Ammon's horn (tissue), 1 donor: Measurements from ENCODE around the gene U2AF2.

ENCODE experiments used
- DNase-seq: peaks from one replicate; pipeline ENCODE4 v3.0.0-alpha.2; 2016; ENCODE audit warnings: low spot score

U2AF2 gene

GRCh38 chr19:55658846-55659459 lies 4.1 kb downstream of the U2AF2 start:
- no peak for DNase-seq

GRCh38 chr19:55659822-55660221 lies 5.0 kb downstream of the U2AF2 start:
- no peak for DNase-seq

GRCh38 chr19:55660404-55660803 lies 5.6 kb downstream of the U2AF2 start:
- DNase-seq: no peak

GRCh38 chr19:55660991-55661390 lies 6.2 kb downstream of the U2AF2 start:
- no peak for DNase-seq

- DNase-seq: no peak
Measured at GRCh38 chr19:55661826-55662225, 7.0 kb downstream of the U2AF2 start.

GRCh38 chr19:55663846-55664536 lies 9.2 kb downstream of the U2AF2 start:
- DNase-seq: no peak

- no peak for DNase-seq
Measured at GRCh38 chr19:55666343-55667005, 11.6 kb downstream of the U2AF2 start.

GRCh38 chr19:55667006-55667381 lies 12.2 kb downstream of the U2AF2 start:
- no peak for DNase-seq

- DNase-seq: no peak
Measured at GRCh38 chr19:55667511-55667910, 12.7 kb downstream of the U2AF2 start.

GRCh38 chr19:55667958-55668357 lies 13.1 kb downstream of the U2AF2 start:
- no peak for DNase-seq

GRCh38 chr19:55668603-55669348 lies 13.9 kb downstream of the U2AF2 start:
- DNase-seq: no peak

- no peak for DNase-seq
Measured at GRCh38 chr19:55669418-55670279, 14.8 kb downstream of the U2AF2 start.

GRCh38 chr19:55670280-55671053 lies 15.6 kb downstream of the U2AF2 start:
- peak; percentile 66 for DNase-seq

GRCh38 chr19:55671054-55671378 lies 16.2 kb downstream of the U2AF2 start:
- DNase-seq: no peak

GRCh38 chr19:55672418-55672817 lies 17.6 kb downstream of the U2AF2 start:
- DNase-seq: no peak

- DNase-seq: no peak
Measured at GRCh38 chr19:55673465-55673864, 18.6 kb downstream of the U2AF2 start.

GRCh38 chr19:55673889-55674288 lies 19.1 kb downstream of the U2AF2 start:
- DNase-seq: no peak

- no peak for DNase-seq
Measured at GRCh38 chr19:55674459-55674840, 19.6 kb downstream of the U2AF2 start.

GRCh38 chr19:55674841-55675660 lies 20.2 kb downstream of the U2AF2 start, which contains the start of gene EPN1:
Gene EPN1, plus strand, starts transcription at chr19:55675226. Its CDS starts 3,402 bp downstream, at chr19:55678628.
- DNase-seq: peak; percentile 97
